Activated naive CD4-positive, alpha-beta T cell treated with anti-CD3 and anti-CD28 coated beads, Interleukin-2, amount 50 U/mL, for 72 hours (primary cell): ENCODE data around the gene GRID1. TPM values are rescaled to one million over a fixed set of nuclear protein-coding genes. Genes with fewer than 3 reads are reported as not detected.

Experiments used
- total RNA-seq, 2 donors: library from RNA; stranded (reverse); gene quantifications; one replicate each; pipeline ENCODE4 v1.2.3, GENCODE V29; 2022

GRID1 gene
- total RNA-seq, 2 donors from 2014 or later, result not detected

Other genes starting within 250 kb of the GRID1 start
- 10 to 100 TPM; 46.0 to 46.5 TPM for gene WAPL, start 155.0 kb upstream of the GRID1 start, total RNA-seq